ENCODE data around the gene PPP2CA.

PPP2CA gene

DNA sequence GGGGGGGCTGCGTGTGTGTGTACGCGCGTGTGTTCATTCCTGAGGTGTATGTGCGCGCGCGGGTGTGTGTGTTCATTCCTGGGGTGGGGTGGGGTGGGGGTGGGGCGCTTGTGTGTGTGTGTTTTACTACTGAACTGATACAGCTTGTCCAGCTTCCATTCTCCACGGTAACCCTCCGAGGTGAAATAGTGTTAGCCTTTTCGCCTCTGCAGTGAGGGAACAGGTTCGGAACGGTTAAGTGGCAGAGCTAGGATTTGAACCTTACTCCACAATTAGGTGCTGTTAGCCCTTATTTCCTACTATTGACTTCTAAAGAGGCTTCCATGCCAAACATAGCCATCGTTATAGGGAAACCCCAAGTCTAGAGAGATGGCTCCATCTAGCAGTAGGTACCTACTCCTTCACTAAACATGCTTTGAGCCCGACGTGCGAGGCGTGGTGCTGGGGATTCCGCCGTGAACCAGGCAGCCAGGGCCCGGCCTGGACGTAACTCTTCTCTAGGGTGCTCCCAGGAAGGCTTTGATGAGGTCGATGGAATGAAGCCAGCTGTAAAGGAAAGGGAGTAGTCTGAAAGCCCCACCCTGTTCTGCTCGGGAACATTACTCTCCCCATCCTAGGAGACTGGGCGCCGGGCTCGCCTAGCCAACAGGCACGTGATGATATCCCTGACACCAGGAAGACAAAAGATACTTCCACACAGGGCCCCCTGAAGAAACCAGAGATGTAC, 48.3 kb downstream of the PPP2CA start:
- no peak for DNase-seq
- WGBS (ENCODE audit: extremely low coverage, insufficient coverage, insufficient read length), result no CpG with 5 or more reads among the region's 29 CpGs
- no peaks in the 10 kb centered on the region for H3K27me3 ChIP-seq (ENCODE audit: insufficient read depth, low read length)

DNA sequence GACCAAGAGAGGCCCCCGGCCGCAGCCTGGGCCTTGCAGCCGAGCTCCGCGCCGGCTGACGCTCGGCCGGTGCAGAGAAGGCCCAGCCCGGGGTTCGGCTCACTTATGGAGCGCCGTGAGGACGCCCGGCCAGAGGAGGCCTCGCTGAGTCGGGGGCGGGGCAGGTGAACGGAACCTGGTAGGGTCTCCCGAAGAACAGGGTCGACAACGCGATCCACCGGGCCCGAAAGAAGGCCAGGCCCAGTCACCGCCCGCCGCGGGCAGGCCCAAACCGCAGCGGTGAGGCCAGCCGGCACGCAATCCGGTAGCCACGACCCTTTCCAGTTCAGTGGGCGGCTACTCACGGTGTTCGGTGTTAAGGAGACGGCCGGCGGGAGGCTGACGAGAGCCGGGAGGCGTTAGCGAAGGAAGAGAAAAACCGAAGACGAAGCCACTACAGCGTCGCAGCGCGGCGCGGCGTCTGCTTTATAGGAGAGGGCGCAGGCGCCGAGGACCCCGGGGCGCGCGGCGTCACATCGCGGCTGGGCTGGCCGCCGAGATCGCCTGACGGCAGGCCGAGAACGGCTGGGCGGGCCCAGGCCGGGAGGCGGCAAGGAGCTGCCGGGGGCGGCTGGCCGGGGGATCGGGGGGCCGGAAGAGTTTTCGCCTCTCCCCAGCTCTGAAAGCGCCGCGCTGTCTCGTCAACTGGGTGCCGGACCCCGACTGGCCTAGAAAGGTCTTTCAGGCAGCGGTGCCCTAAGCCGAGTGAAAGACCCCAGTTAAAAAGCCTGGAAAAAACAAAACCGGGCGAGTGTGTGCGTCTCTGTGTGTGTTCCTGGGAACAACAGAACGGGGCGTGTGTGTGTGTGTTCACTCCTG, 49.1 kb downstream of the PPP2CA start, which contains the start of gene SKP1:
TSS of gene SKP1 (minus strand) at position 440 of the 858 bp plus-strand sequence. CDS start 2,928 bp downstream, outside the sequence.
- Histone ChIP-seq H3K36me3 (ENCODE audit: control insufficient read depth in 1 of 2, insufficient read depth in 2 of 2, low read length in 2 of 2) (peaks cover 9 to 14% of the 10 kb centered on the region in 2 experiments), H4K91ac (ENCODE audit: low read depth, low read length) (peak within 1 kb of the TSS; percentile 96), H3K79me2 (ENCODE audit: control insufficient read depth, insufficient read depth, low read length, poor library complexity) (peaks cover 12% of the 10 kb centered on the region), H3K4ac (ENCODE audit: low read depth, low read length) (peak within 1 kb of the TSS; percentile 99), H2BK12ac (ENCODE audit: low read length) (peak within 1 kb of the TSS; percentile 45), H3K27me3 (ENCODE audit: insufficient read depth, low read length) (no peaks in the 10 kb centered on the region), H2BK120ac (ENCODE audit: insufficient read depth, low read length, poor library complexity) (peak within 1 kb of the TSS; percentile 94), H3K4me2 (ENCODE audit: low read length) (peak within 1 kb of the TSS; percentile 80), H3K4me1 (ENCODE audit: control insufficient read depth in 1 of 2, insufficient read depth in 2 of 2, low read length in 2 of 2) (peaks cover 0 to 5% of the 10 kb centered on the region in 2 experiments), H4K12ac (ENCODE audit: low read depth, low read length) (peak within 1 kb of the TSS; percentile 99), H3K4me3 (ENCODE audit: low read depth, low read length) (peak within 1 kb of the TSS; percentile 100), H3K79me1 (ENCODE audit: low read length) (peaks cover 13% of the 10 kb centered on the region), H2BK5ac (ENCODE audit: low read depth, low read length, poor library complexity) (peak within 1 kb of the TSS; percentile 92), H3K23ac (ENCODE audit: low read length) (peak within 1 kb of the TSS; percentile 46), H2AFZ (ENCODE audit: insufficient read depth, low read length, poor library complexity) (peak within 1 kb of the TSS; percentile 99), H4K8ac (ENCODE audit: low read depth, low read length) (peak within 1 kb of the TSS; percentile 99), H3K14ac (ENCODE audit: low read length) (peak within 1 kb of the TSS; percentile 100), H3K9ac (ENCODE audit: low read length) (peak within 1 kb of the TSS; percentile 100), H3K18ac (ENCODE audit: low read length) (peak within 1 kb of the TSS; percentile 100), H3K9me3 (ENCODE audit: insufficient read depth, low read depth, low read length) (no peaks in the 10 kb centered on the region), H3K27ac (ENCODE audit: low read depth, low read length) (peak within 1 kb of the TSS; percentile 99), H2AK5ac (ENCODE audit: low read length) (peak within 1 kb of the TSS; percentile 98)
- DNase-seq, result peak; percentile 71 to 89
- no CpG with 5 or more reads among the region's 92 CpGs for WGBS (ENCODE audit: extremely low coverage, insufficient coverage, insufficient read length)

More for the DNA sequence above, 48.3 kb downstream of the PPP2CA start:
- Histone ChIP-seq H2AK5ac (ENCODE audit: low read length) (peak overlapping the region; percentile 35), H2BK12ac (ENCODE audit: low read length) (no peak overlapping the region), H3K14ac (ENCODE audit: low read length) (peak overlapping the region; percentile 82), H2AFZ (ENCODE audit: insufficient read depth, low read length, poor library complexity) (peak overlapping the region; percentile 93), H3K9me3 (ENCODE audit: insufficient read depth, low read depth, low read length) (no peaks in the 10 kb centered on the region), H3K79me1 (ENCODE audit: low read length) (peaks cover 13% of the 10 kb centered on the region), H3K4me3 (ENCODE audit: low read depth, low read length) (peak overlapping the region; percentile 100), H3K9ac (ENCODE audit: low read length) (peak overlapping the region; percentile 91), H4K12ac (ENCODE audit: low read depth, low read length) (peak overlapping the region; percentile 82), H3K18ac (ENCODE audit: low read length) (peak overlapping the region; percentile 96), H3K23ac (ENCODE audit: low read length) (no peak overlapping the region), H4K8ac (ENCODE audit: low read depth, low read length) (peak overlapping the region; percentile 99), H3K36me3 (ENCODE audit: control insufficient read depth in 1 of 2, insufficient read depth in 2 of 2, low read length in 2 of 2) (peaks cover 6 to 8% of the 10 kb centered on the region in 2 experiments), H3K79me2 (ENCODE audit: control insufficient read depth, insufficient read depth, low read length, poor library complexity) (peaks cover 12% of the 10 kb centered on the region), H3K27ac (ENCODE audit: low read depth, low read length) (peak overlapping the region; percentile 99), H3K4me2 (ENCODE audit: low read length) (peak overlapping the region; percentile 80), H3K4me1 (ENCODE audit: control insufficient read depth in 1 of 2, insufficient read depth in 2 of 2, low read length in 2 of 2) (peaks cover 0 to 5% of the 10 kb centered on the region in 2 experiments), H2BK120ac (ENCODE audit: insufficient read depth, low read length, poor library complexity) (peak overlapping the region; percentile 74), H4K91ac (ENCODE audit: low read depth, low read length) (peak overlapping the region; percentile 96), H3K4ac (ENCODE audit: low read depth, low read length) (peak overlapping the region; percentile 75), H2BK5ac (ENCODE audit: low read depth, low read length, poor library complexity) (peak overlapping the region; percentile 92)

DNA sequence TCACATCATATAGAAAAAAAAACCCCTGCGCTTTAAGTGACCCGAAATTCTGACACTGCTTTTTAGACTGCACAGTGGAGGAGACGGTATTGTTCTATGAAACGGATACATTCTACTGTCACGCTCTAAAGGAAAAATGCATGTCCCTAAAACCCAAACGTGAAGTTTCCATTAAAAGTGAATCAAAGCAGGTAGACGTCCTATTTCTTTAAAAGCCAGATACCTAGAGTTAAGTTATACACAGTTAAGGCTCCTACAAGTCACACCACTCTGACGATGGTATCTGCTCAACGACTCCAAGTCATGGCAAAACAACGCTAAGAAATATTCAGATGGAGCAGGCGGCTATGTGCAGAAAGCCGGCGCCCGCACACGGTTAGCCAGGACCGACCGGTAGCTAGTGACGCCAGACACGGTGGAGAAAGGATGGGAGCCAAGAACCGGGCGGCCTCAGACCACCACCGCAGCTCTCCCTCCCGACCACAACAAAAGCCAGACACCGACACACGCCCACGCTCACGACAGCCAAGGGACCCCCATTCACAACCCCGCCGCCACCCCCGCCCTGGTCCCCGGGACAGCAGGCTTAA, 49.9 kb downstream of the PPP2CA start:
- peak overlapping the region; percentile 46 for H3K23ac ChIP-seq (ENCODE audit: low read length)
- WGBS (ENCODE audit: extremely low coverage, insufficient coverage, insufficient read length), result no CpG with 5 or more reads among the region's 31 CpGs

More for the DNA sequence above, 49.9 kb downstream of the PPP2CA start:
- Histone ChIP-seq H2BK12ac (ENCODE audit: low read length) (no peak overlapping the region), H2BK5ac (ENCODE audit: low read depth, low read length, poor library complexity) (no peak overlapping the region), H4K12ac (ENCODE audit: low read depth, low read length) (peak overlapping the region; percentile 8), H3K4me2 (ENCODE audit: low read length) (peak overlapping the region; percentile 80), H3K27ac (ENCODE audit: low read depth, low read length) (peak overlapping the region; percentile 99), H2AK5ac (ENCODE audit: low read length) (peak overlapping the region; percentile 59), H3K4me1 (ENCODE audit: control insufficient read depth in 1 of 2, insufficient read depth in 2 of 2, low read length in 2 of 2) (peaks cover 0 to 5% of the 10 kb centered on the region in 2 experiments), H3K9ac (ENCODE audit: low read length) (peak overlapping the region; percentile 100), H3K79me2 (ENCODE audit: control insufficient read depth, insufficient read depth, low read length, poor library complexity) (peaks cover 12% of the 10 kb centered on the region), H3K27me3 (ENCODE audit: insufficient read depth, low read length) (no peaks in the 10 kb centered on the region), H4K91ac (ENCODE audit: low read depth, low read length) (peak overlapping the region; percentile 96), H3K79me1 (ENCODE audit: low read length) (peaks cover 13% of the 10 kb centered on the region), H4K8ac (ENCODE audit: low read depth, low read length) (peak overlapping the region; percentile 99), H2AFZ (ENCODE audit: insufficient read depth, low read length, poor library complexity) (peak overlapping the region; percentile 99), H2BK120ac (ENCODE audit: insufficient read depth, low read length, poor library complexity) (no peak overlapping the region), H3K14ac (ENCODE audit: low read length) (peak overlapping the region; percentile 59), H3K18ac (ENCODE audit: low read length) (no peak overlapping the region), H3K36me3 (ENCODE audit: control insufficient read depth in 1 of 2, insufficient read depth in 2 of 2, low read length in 2 of 2) (peaks cover 11 to 15% of the 10 kb centered on the region in 2 experiments), H3K4me3 (ENCODE audit: low read depth, low read length) (peak overlapping the region; percentile 100), H3K4ac (ENCODE audit: low read depth, low read length) (peak overlapping the region; percentile 99), H3K9me3 (ENCODE audit: insufficient read depth, low read depth, low read length) (no peaks in the 10 kb centered on the region)
- peak; percentile 85 to 88 for DNase-seq
